Endothelial cell of umbilical vein (primary cell): ENCODE data around the gene TTI1. TPM values are rescaled to one million over a fixed set of nuclear protein-coding genes. Genes with fewer than 3 reads are reported as not detected.

Experiments used
- BruUV-seq: library from RNA; stranded (reverse); fragments of 400-500 nt; replicated peaks from 2 replicates; lab custom pipeline; 2021; lab: Mats Ljungman, UMichigan
- CTCF ChIA-PET: fragments of 300-600, 350-600 bp; sonication (Branson Sonifier 250); formaldehyde crosslinking; loops from one replicate; lab custom pipeline; 2021; ENCODE audit warnings: antibody characterized with exemption, inconsistent platforms; lab: Charles Lee
- POLR2A ChIA-PET: fragments of 300-600, 350-600 bp; sonication (Branson Sonifier 250); formaldehyde crosslinking; loops from one replicate; lab custom pipeline; 2021; ENCODE audit warnings: antibody characterized with exemption, inconsistent platforms; lab: Charles Lee
- DNase-seq: peaks from one replicate; pipeline ENCODE4 v3.0.0-alpha.2; 2011; ENCODE audit warnings: low read depth, low spot score
- FAIRE-seq: peaks from 2 replicates; lab custom pipeline; 2011; peaks lifted over from hg19 to GRCh38; lab: Jason Lieb, UNC
- H2AFZ ChIP-seq: 2 replicates; pipeline ENCODE4 v1.6.0; 2012; ENCODE audit warnings: low read depth, low read length, control low read depth, inconsistent platforms
- H3K27ac ChIP-seq: 2 replicates; pipeline ENCODE4 v1.5.1; 2011; ENCODE audit warnings: low read depth, mild to moderate bottlenecking, control low read depth, low read length, moderate library complexity; ENCODE audit not compliant: insufficient read depth
- H3K27me3 ChIP-seq, 2 experiments: 2 replicates each; pipeline versions ENCODE4 v1.6.0 to v1.6.1; 2011; ENCODE audit warnings: low read length in 2 of 2, mixed read lengths in 1 of 2; ENCODE audit not compliant: control insufficient read depth in 2 of 2, insufficient read depth in 2 of 2
- H3K36me3 ChIP-seq, 2 experiments: 2 replicates in 1 of 2; 3 replicates in 1 of 2; pipeline ENCODE4 v1.5.1; 2011; ENCODE audit warnings: low read length in 2 of 2, mild to moderate bottlenecking in 1 of 2, moderate library complexity in 1 of 2; ENCODE audit not compliant: control insufficient read depth in 2 of 2, insufficient read depth in 2 of 2; ENCODE audit errors: extremely low read depth in 1 of 2
- H3K4me1 ChIP-seq: 3 replicates; pipeline ENCODE4 v1.5.1; 2011; ENCODE audit warnings: mild to moderate bottlenecking, low read length; ENCODE audit not compliant: control insufficient read depth, insufficient read depth; ENCODE audit errors: extremely low read depth
- H3K4me2 ChIP-seq: 2 replicates; pipeline ENCODE4 v1.6.1; 2011; ENCODE audit warnings: low read length, control low read depth, mixed read lengths; ENCODE audit not compliant: insufficient read depth
- H3K4me3 ChIP-seq, 3 experiments: fragments of 200-600 bp in 1 of 3; sonication (generic), shearing (Covaris generic) in 1 of 3; replicated peaks in 1 of 3; 2 replicates each; pipeline ENCODE4 v1.5.1; 2011 to 2016; ENCODE audit warnings: control low read depth in 3 of 3, low read length in 3 of 3, mild to moderate bottlenecking in 2 of 3, inconsistent platforms in 1 of 3, low read depth in 1 of 3, moderate library complexity in 1 of 3; ENCODE audit not compliant: insufficient read depth in 1 of 3
- H3K79me2 ChIP-seq: 2 replicates; pipeline ENCODE4 v1.6.0; 2012; ENCODE audit warnings: low read length, inconsistent platforms; ENCODE audit not compliant: control insufficient read depth, insufficient read depth
- H3K9ac ChIP-seq: replicated peaks from 2 replicates; pipeline ENCODE3; 2011; ENCODE audit warnings: low read length, control low read depth; ENCODE audit not compliant: insufficient read depth; ENCODE audit errors: extremely low read depth
- H3K9me1 ChIP-seq: replicated peaks from 3 replicates; pipeline ENCODE4 v1.6.0; 2011; ENCODE audit warnings: mild to moderate bottlenecking, low read length; ENCODE audit not compliant: control insufficient read depth, insufficient read depth; ENCODE audit errors: extremely low read depth
- H3K9me3 ChIP-seq: replicated peaks from 2 replicates; pipeline ENCODE4 v1.5.1; 2012; ENCODE audit warnings: low read length, inconsistent platforms; ENCODE audit not compliant: control insufficient read depth, insufficient read depth
- H4K20me1 ChIP-seq: replicated peaks from 2 replicates; pipeline ENCODE3; 2011; ENCODE audit warnings: mild to moderate bottlenecking, low read length; ENCODE audit not compliant: control insufficient read depth, insufficient read depth; ENCODE audit errors: extremely low read depth
- EZH2 ChIP-seq: IDR thresholded peaks from 2 replicates; pipeline ENCODE4 v1.6.1; 2012; ENCODE audit warnings: borderline replicate concordance, low read depth, mild to moderate bottlenecking, moderate library complexity, low read length, inconsistent platforms; ENCODE audit not compliant: severe bottlenecking
- FOS ChIP-seq: IDR thresholded peaks from 2 replicates; pipeline ENCODE4 v1.6.1; 2011; ENCODE audit warnings: mild to moderate bottlenecking, low read length, moderate library complexity, borderline replicate concordance; ENCODE audit not compliant: insufficient read depth
- GATA2 ChIP-seq: IDR thresholded peaks from 2 replicates; pipeline ENCODE4 v1.7.0; 2011; ENCODE audit warnings: low read depth, mild to moderate bottlenecking, moderate library complexity, mixed read lengths, low read length; ENCODE audit not compliant: insufficient read length, insufficient read depth
- JUN ChIP-seq: IDR thresholded peaks from 2 replicates; pipeline ENCODE4 v1.6.1; 2011; ENCODE audit warnings: borderline replicate concordance, low read depth; ENCODE audit not compliant: insufficient read length, insufficient read depth
- MAX ChIP-seq: IDR thresholded peaks from 2 replicates; pipeline ENCODE4 v1.6.1; 2011; ENCODE audit not compliant: insufficient read depth, insufficient read length
- MYC ChIP-seq: IDR thresholded peaks from one replicate; pipeline ENCODE4 v1.6.1; 2011; ENCODE audit warnings: mild to moderate bottlenecking, low read depth, low read length
- POLR2A ChIP-seq: IDR thresholded peaks from 2 replicates; pipeline ENCODE4 v1.6.1; 2012; ENCODE audit warnings: low read depth, mild to moderate bottlenecking, control low read depth, low read length
- POLR2AphosphoS5 ChIP-seq: IDR thresholded peaks from 2 replicates; pipeline ENCODE4 v1.6.1; 2012; ENCODE audit warnings: low read depth, mild to moderate bottlenecking, control low read depth, low read length, moderate library complexity; ENCODE audit not compliant: insufficient read depth
- dilution Hi-C: fragments of 300-500 bp; cut with MboI; formaldehyde crosslinking; loops from one replicate; pipeline ENCODE4 v1.15.0; 2019; ENCODE audit warnings: low sequenced_read_pairs; ENCODE audit not compliant: extremely low pct_ligation_motif_present
- intact Hi-C: fragments of 100-400 bp; cut with micrococcal nuclease; formaldehyde crosslinking; loops from one replicate; pipeline ENCODE4 v1.10.0; 2022
- polyA plus RNA-seq, 4 experiments: library from polyadenylated mRNA; depleted of rRNA in 3 of 4; stranded (reverse) in 3 of 4; unstranded in 1 of 4; fragments of >200 nt; gene quantifications; 2 replicates each; pipeline versions ENCODE4 v1.2.1 to v1.2.3, GENCODE V29; 2011 to 2012; ENCODE audit warnings: missing spikeins in 1 of 4
- total RNA-seq: library from RNA; stranded (reverse); gene quantifications from 2 replicates; pipeline ENCODE4 v1.2.3, GENCODE V29; 2021
- TF ChIP-seq, protein P1 (sequence below), 2 donors: IDR thresholded peaks; 1 replicate in 1 of 2; 2 replicates in 1 of 2; pipeline ENCODE4 v1.5.1; 2011; ENCODE audit warnings: low read length in 2 of 2, mild to moderate bottlenecking in 2 of 2, moderate library complexity in 2 of 2, control low read depth in 1 of 2, inconsistent platforms in 1 of 2, low read depth in 1 of 2; ENCODE audit not compliant: insufficient read depth in 1 of 2; ENCODE audit errors: extremely low read depth in 1 of 2

TTI1 gene
- total and polyA plus RNA-seq, 2 donors (not counting 3 experiments of a cell fraction or from before 2014, with no cell fraction given) = 13.2 to 23.2 TPM

DNA sequence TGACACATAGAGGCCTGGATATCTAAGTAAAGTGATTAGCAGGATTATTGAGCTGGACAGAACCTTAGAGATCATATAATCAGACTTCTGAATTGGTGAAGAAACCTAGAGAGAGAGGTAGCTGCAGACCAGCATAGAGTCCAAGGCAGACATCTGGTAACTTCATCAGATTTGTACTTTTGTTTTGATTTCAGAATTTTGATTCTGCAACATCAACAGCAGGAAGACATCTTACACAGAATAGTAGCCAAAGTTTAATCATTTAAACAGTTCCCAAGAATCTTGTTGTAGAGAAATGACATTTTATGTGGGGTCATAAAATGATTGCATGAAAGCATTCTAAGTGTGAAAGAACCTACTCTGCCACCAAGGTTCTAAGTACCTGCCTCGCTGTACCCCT is 39.6 kb upstream of the TTI1 start:
- H4K20me1 ChIP-seq = no peaks in the 10 kb centered on the region
- intact Hi-C loops = loop anchor here (1.0 to 2.0 kb wide), 5 partner anchors 11 to 148 kb away; partner anchors contain the start of gene TGM2
- H3K27ac ChIP-seq = peak overlapping the region; percentile 35
- BruUV-seq = no TSS peak
- H3K9me1 ChIP-seq = no peaks in the 10 kb centered on the region
- peaks cover 8 to 9% of the 10 kb centered on the region in 2 experiments for H3K36me3 ChIP-seq
- DNase-seq = no peak
- H2AFZ ChIP-seq = no peak overlapping the region
- H3K27me3 ChIP-seq = no peaks in the 10 kb centered on the region
- no peak overlapping the region for H3K4me3 ChIP-seq
- H3K79me2 ChIP-seq = peaks cover 3% of the 10 kb centered on the region
- no peak for TF ChIP-seq GATA2
- no peak for TF ChIP-seq EZH2
- no peak for TF ChIP-seq POLR2A
- no peak for TF ChIP-seq POLR2AphosphoS5
- TF ChIP-seq JUN = no peak
- TF ChIP-seq, protein P1, sequence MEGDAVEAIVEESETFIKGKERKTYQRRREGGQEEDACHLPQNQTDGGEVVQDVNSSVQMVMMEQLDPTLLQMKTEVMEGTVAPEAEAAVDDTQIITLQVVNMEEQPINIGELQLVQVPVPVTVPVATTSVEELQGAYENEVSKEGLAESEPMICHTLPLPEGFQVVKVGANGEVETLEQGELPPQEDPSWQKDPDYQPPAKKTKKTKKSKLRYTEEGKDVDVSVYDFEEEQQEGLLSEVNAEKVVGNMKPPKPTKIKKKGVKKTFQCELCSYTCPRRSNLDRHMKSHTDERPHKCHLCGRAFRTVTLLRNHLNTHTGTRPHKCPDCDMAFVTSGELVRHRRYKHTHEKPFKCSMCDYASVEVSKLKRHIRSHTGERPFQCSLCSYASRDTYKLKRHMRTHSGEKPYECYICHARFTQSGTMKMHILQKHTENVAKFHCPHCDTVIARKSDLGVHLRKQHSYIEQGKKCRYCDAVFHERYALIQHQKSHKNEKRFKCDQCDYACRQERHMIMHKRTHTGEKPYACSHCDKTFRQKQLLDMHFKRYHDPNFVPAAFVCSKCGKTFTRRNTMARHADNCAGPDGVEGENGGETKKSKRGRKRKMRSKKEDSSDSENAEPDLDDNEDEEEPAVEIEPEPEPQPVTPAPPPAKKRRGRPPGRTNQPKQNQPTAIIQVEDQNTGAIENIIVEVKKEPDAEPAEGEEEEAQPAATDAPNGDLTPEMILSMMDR (IDR thresholded peaks at IDR 0.05; ENCODE audit: extremely low read depth in 1 of 2, insufficient read depth in 1 of 2, low read depth in 1 of 2, low read length in 2 of 2) = no peak
- no peak for TF ChIP-seq MYC
- TF ChIP-seq FOS = no peak
- no peak for TF ChIP-seq MAX
- peak overlapping the region; percentile 26 for H3K9ac ChIP-seq
- ChIA-PET CTCF (interaction anchor here (0.6 to 4.3 kb wide), 50 partner anchors 9 to 509 kb away, joined by 3 to 104 read pairs (median 8); partner anchors contain the start of genes TGM2 and TTI1), POLR2A (interaction anchor here (0.9 to 1.6 kb wide), 3 partner anchors 54 to 68 kb away, joined by 3 to 6 read pairs (median 6); no protein-coding TSS in a partner anchor)
- H3K4me2 ChIP-seq = peak overlapping the region; percentile 9
- H3K4me1 ChIP-seq = peaks cover 14% of the 10 kb centered on the region
- no peaks in the 10 kb centered on the region for H3K9me3 ChIP-seq
- no peak for FAIRE-seq
- dilution Hi-C loops = no loop called here
